ENCODE data around the gene CACNA1B.

GRCh38 chr9:138049085-138049778 is 171.7 kb downstream of the CACNA1B start:
- TF ChIP-seq, protein P1, sequence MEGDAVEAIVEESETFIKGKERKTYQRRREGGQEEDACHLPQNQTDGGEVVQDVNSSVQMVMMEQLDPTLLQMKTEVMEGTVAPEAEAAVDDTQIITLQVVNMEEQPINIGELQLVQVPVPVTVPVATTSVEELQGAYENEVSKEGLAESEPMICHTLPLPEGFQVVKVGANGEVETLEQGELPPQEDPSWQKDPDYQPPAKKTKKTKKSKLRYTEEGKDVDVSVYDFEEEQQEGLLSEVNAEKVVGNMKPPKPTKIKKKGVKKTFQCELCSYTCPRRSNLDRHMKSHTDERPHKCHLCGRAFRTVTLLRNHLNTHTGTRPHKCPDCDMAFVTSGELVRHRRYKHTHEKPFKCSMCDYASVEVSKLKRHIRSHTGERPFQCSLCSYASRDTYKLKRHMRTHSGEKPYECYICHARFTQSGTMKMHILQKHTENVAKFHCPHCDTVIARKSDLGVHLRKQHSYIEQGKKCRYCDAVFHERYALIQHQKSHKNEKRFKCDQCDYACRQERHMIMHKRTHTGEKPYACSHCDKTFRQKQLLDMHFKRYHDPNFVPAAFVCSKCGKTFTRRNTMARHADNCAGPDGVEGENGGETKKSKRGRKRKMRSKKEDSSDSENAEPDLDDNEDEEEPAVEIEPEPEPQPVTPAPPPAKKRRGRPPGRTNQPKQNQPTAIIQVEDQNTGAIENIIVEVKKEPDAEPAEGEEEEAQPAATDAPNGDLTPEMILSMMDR (conservative IDR thresholded peaks at IDR 0.05; ENCODE audit: low read depth, low read length): no peak
- no peak for TF ChIP-seq EZH2 (IDR thresholded peaks at IDR 0.05; ENCODE audit: borderline replicate concordance, low read depth, low read length, poor library complexity, severe bottlenecking)
